ENCODE results near the gene ZBTB20.

Gene ZBTB20

DNA sequence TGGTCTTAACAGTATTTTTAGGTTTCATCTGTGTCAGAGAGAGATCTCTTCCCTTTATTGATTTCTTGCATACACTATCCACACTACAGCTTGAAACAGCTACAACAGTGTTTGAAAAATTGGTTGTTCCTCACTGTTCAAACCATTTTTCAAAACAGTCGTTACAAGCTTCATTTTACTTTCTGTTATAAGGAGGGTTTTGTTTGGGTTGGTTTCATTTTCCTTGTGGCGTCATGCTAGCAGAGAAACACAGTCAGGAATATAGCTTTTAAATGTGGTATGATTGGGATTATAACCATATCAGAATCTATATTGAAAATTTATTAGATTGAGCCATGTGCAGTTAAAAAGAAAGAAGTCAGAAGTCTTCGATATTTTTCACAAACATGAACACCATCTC lies 400.6 kb downstream of the ZBTB20 start:
- DNase-seq = no peak

DNA sequence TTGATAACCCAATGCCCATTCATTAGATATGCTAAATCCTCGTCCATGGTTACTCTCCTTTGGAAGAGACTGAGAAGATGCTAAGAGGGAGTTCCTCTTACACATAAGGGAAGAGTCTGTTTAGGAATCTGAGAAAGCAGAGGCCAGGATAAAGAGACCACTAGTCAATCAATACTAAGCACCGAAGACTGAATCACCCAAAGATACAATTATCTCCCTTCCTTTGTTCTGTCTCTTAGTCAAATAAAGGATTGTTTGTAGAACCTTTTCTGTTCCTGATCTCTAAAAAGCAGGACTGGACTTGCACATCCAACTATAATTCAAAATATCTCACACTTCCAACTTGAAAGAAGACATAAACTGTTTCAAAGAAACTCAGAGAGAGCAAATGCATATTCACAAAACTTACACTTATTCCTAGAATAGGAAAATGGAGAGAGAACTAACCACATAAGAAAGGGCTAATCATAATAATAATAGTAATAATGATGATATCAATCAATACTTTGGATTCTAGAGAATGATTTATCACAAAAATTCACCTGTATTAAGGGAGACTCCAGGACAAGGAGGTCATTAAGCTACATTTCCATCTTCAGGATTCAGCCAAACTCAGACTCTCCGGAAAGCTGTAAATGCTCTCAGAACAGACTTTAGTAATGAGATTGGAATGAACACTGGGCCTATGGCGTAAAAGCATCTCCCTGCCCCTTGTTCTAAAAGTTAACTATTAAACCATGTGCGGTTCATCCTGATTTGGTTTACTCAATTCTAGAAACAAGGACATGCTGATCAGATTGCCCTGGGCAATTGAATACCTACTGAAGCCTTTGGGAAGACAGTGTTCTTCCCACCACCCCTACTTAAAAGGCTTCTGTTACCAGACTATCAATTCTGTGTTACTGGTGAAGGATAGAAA lies 401.5 kb downstream of the ZBTB20 start:
- no peak for DNase-seq

DNA sequence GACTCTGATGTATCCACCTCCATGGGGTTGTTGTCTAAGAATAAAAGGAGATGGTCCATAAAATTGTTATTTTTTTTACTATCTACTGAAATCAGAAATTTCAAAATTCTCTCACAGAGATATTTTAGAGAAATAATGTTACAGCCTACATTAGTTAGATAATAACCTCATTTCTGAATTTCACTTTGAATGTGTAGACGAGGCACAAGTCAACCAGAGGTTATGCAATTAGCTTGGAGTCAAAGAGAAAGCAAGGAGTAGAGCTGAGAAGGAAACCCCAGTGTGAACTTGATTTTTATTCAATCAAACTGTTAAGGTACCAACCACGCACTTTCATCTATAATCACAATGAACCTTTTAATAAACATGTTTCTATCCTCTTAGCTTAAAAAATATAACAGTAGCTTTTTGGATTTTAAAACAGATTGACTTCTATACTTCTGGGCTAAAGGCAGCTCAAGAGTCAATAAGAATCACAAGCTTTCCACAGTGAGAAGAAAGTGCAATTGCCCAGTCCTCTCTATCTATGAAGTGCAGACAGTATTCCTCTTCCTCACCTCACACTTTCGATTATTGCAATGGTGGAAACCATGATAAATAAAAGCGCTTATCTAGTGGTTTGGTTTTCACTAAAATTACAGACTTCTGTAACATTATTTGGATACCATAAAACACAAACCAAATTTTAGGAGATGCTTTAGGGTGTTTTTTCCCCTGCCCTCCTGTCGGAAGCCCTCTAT lies 403.2 kb downstream of the ZBTB20 start:
- no peak for DNase-seq

DNA sequence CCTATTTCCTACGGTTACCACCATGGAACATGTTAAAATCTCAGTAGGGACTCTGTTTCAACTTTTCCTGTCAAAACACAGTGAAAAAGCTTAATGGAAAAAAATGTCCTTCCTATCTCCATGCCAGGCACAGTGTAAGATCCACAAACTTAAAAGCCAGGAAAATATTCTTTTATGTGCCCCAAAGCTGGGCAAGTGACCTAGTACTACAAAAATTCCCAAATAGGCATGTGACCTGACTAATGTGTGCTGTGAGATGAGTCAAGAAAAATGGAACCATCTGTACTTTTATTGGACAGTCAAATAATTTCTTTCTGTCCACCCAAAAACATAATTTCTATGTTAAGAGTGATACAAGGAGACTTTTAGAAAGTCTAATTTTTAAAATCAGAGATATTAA lies 406.0 kb downstream of the ZBTB20 start:
- no peak for DNase-seq

DNA sequence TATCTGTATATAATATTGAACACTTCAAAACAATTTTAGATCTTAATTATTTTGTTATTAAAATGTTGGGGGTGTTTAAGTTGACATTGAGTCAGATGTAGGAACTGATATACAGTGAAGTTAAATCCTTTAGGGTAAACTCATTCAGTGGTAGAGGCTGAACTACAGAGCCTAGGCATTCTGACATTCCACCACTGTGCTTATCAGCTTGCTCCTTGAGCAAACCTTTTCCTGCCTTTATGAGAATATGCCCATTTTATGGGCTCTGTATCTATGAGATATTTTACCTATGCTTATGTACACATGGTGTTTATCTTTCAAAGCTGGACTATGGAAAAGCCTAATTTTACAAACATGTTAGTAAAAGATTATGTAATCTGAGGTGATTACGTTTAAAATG lies 407.5 kb downstream of the ZBTB20 start:
- DNase-seq = no peak

DNA sequence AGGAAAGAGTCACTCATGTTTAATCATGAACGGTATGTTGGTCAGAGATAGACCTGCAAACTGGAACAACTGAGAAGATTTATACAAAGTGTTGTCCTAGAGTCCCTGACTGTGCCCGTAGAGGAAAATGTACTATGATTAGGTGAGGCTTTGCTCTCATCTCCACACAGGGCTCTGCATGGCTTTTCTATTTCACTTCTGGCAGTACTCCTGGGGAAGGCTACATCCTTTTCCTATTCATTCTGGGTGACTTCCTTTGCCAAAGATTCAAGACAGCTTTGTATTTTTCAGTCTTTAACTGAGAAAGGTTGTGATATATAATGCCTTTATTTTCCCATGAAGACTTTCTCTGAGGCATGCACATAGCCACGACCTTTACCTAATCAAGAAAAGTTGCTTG lies 414.7 kb downstream of the ZBTB20 start:
- DNase-seq = no peak

DNA sequence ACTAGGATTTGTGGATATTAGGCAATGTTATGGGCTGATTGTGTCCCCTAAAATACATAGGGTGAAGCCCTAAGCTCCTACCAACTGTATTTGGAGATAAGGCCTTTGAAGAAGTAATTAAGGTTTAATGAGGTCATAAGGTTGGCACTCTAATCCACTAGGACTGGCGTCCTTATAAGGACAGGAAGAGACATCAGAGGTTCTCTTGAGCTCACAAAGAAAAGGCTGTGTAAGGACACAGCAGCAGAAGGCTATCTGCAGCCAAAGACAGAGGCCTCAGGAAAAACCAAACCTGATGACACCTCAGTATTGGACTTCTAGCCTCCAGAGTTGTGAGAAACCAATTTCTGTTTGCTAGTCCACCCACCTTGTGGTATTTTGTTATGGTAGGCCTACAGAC lies 416.7 kb downstream of the ZBTB20 start:
- DNase-seq = no peak

DNA sequence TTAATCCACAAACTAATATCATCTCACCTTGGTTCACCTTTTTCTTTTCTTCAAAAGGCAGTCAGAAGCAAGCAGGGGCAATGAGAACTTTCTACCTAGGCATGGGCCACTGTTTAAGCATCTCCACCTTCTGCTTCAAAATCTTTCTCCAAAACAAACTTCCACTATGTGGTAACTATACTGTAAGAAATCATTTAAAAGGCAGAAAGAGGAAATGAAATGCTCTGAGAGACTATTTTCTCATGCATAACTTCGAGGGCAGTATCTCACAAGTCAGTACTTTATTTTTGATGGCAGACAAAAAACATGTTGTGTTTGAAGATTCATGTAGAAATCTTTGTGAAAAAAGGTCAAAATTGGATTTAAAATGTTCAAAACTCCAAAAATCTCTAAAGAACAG lies 419.7 kb downstream of the ZBTB20 start:
- no peak for DNase-seq

DNA sequence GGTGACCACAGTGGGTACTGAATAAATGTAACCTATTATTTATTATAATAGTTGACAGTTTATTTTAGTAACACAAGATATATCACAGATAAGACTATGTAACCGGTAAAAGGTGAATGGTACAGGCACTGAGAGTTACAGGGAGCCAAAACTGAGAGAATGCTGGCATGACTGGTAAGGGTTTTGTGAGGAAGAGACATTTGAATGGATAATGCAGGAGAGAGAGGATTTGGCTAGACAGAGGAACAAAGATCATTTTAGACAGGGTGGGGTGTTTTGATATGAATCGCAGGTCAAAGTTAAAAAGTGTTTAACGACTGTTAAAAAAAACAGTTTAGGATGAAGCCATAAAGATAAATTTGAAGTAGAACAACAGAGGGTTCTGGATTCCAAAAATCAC lies 421.1 kb downstream of the ZBTB20 start:
- no peak for DNase-seq

DNA sequence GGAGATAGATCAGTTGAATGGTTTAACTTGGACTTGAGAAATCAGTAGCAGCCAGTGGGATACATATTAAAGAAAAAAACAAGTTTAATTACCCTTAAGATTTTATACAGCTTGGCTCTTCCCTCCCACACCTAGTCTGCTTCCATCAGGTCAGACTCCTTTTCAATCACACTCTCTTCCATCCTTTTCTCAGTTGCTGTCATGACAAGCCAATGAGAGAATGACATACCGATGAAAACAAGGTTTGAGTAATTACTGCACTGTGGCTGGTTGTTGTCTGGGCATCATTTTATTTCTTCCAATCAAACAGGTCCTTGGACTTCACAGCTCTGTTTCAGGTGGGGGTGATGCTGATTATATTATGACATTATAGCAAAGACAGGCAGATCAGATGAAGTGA lies 424.6 kb downstream of the ZBTB20 start:
- no peak for DNase-seq

DNA sequence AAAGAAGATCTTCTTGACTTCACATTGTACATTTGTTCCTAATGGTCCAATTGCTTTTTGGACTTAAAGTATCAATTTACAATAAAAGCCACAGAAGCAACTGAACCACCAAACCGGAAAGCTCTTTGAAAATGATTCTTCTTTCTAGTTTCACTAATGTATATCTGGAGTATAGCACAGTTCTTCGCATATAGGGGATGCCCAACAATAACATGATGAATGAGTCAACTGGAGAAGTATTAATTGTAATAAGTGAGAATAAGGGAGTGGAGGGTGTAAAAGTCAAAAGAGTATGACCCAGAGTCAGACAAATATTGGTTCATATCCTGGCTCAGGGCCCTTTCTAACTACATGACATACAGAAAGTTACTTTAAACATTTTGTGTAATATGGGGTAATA lies 425.2 kb downstream of the ZBTB20 start:
- no peak for DNase-seq

DNA sequence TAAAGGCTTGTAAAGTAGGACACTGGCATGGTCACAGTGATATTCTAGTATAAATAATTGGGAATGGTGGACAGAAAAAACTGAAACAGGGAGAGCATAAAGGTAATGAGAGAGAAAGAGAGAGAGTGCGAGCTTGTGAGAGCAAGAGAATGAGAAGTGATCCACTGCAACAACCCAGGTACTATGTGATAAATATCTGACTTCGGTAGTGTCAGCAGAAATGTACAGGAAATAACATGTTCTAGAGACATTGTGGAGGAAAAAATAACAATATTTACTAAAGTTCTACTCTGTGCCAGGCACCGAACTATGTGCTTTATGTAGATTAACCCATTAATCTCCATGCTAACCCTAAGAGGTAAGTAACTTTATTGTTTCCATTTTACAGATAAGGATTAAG lies 425.9 kb downstream of the ZBTB20 start:
- no peak for DNase-seq

DNA sequence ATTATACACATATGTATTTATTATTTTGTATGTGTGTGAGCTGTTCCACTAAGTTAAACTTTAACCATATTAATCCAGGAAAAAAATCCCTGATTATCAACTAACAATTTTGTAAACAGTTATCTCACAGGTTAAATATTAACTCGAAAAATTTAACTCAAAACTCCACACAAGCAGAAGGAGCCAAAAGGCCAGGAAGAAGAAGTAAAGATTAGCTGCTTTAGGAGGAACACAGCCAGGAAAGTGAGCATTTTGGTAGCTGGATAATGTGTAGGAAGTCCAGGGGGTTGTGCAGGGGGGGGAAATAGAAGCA lies 428.2 kb downstream of the ZBTB20 start:
- no peak for DNase-seq

DNA sequence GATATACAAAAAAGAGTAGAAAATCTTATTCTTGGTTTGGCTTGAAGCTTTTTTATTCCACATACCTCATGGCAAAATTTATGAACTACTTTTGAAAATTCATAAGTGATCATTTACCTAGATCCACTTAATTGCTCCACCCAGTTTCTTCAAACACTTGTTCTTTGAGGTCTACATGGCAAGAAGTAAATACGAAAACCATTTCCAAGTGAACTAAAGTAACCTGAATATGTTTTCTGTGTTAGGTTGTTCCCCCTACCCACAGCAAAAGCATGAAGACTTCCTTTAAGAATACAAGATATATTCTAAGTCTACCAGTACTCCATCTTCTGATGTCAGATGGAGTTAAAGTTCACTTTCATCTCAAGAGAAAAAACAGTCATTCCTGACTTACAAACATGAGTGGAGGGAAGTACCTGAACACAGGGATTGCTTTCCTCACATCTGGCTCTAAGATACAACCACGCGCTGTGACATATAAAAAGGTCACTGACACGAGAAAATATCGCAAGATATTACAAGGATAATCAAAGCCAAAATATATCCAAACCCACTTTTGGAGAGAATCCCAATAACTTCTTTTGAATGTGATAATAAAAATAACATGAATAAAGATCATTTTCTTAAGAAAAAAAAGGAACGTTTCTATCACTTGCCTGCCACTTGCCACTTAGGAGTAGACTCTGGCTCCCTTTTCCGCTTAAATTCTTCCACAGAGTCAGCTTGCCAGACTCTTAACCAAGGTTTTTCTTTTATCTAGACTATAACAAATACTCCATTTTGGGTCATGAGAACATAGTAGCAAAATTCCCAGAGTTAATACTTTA lies 428.8 kb downstream of the ZBTB20 start:
- no peak for DNase-seq

DNA sequence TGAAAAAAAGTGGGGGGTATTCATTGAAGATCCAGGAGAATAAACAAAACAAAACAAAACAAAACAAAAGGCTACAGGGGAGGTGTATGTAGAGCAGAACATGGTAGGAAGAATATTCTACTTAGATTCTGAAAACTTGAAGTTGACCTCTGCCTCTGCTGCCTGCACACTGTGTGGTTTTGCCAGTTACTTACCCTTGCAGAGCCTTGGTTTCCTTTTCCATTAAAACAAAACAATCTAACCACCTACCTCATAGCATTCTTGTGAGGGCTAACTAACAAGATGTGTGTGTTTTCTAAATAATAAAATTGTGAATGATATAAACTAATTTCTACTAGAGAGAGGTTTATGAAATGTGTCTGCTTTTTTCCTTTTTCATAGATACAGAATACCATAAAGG lies 430.2 kb downstream of the ZBTB20 start:
- no peak for DNase-seq

DNA sequence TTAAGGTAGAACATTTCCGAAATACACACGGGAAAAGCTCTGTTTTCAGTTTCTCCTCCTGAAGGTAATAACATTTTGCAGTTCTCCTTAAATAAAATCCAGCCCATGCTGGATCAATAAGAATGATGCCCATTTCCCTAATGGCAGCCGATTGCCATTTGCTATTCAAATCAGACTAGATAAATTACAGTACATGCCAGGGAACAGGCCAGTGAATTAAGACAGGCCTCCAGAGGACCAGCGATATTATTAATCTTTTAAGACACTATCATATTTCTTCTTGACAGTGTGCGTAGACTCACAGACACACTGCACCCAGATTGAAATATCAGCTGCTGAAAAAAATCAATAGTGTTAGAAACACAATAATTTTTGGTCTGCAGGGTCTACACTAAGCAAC lies 431.0 kb downstream of the ZBTB20 start:
- DNase-seq = no peak

DNA sequence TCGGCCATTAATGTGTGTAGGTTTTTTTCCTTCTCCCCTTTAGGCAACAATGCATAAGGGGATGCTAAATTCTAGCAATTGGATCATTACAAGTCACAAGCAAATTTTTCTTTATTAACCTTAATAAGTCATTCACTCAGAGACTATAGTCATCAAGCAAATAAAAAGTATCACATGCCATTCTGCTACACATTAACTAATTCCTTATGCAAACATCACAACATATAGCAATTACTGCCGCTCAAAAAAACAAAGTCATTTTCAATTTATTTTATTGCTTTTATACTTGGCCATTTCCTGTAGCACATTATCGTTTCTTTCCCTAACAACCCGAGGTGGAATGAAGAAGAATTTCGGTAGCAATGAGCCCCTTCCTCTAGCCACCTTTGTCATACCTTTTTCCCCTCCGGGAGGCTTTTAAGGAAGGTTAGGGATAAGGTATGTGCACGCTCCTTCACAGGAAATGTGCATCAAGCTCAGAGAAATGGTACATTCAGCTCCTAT lies 432.1 kb downstream of the ZBTB20 start:
- no peak for DNase-seq

DNA sequence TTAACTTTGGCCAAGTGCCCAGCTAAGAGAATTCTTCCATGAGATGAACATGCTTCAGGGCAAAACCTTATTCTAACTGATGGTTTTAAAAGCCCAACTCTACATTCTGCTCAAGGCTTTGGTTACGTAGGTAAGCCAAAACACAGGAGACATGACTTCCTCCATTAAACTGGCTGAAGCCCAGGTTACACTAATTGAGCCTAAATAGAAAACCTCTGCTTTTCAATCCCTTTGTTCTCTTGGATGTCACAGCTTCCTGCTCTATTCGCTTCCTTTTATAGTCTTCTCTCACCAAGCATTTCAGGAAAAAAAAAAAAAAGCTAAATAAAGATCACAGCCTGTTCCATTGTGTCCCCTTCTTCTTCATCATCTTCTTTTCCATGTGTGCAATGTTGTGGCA lies 432.9 kb downstream of the ZBTB20 start:
- no peak for DNase-seq

DNA sequence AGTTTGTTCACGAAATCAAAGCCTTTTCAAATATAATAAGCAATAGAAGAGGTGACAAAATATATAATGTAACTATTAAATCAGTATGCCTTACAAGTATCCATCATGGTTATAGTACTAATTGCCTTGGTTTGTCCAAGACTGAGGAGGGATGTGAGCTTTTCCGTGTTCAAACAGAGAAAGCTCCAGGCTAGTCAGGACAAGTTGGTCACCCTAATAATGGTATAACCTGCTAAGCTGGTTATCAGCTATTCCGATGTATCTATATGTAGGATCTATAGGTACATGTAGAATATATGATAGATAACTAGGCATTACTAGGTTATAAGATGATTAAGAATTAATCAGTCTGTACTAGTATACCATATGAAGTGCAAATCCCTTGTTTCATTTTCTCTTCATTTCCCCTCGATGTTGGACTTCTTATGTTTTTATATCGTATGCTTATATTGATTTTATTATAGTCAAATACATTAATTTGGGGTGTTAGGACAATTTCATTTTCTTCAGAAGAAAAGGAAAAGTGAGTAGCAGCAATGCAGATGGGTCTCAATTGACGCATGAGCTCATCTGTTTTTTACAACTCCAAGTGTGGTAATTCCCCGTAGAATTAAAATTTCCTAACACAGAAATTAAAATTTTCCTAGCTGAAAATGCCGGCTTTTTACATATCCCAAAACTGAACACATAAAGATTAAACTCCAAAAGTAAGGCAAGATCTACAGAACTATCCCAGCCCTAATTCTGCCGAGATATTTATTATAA lies 434.2 kb downstream of the ZBTB20 start:
- no peak for DNase-seq

DNA sequence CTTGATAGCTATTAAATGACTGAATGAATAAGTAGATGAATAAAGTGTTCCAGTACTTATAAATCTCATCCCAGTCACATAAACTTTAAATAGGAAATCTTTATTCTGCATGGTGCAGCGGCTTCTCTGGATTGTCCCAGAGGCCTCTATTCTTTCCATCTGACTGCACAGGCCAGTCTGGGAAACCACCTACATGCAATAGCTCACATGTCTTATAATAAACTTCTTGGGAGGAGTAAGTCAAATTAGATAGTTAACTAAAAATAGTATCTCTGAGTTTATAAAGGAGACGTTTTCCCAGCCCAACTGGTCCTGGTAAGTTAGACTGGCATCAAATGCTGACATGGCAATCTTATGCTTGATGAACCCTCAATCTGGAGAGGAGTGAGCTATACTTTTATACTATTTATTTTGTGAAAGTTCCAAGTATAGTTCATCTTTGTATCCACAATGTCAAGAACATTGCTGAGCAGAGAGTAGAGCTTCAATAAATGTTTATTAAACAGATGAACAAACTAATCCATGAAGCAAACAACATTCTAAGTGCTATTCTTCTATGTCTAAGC lies 435.7 kb downstream of the ZBTB20 start:
- DNase-seq = no peak

DNA sequence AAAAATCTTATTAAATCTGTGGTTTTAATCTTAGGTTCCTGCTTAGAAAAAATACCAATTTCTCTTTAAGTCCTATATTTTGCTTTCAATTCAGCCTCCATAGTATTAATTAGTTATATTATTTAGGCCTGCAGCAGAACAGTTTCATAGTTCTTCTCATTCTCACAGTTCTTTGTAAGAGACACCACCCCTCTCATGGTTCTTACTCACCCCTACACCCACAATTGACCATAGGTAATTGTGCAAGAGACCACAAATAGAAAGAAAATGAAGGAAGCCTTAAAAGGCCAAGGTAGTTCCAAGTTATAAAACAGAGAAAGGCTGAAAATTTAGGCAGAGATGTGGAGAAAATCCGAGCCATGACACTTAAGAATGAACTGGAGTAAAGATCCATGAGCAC lies 438.0 kb downstream of the ZBTB20 start:
- DNase-seq = no peak

DNA sequence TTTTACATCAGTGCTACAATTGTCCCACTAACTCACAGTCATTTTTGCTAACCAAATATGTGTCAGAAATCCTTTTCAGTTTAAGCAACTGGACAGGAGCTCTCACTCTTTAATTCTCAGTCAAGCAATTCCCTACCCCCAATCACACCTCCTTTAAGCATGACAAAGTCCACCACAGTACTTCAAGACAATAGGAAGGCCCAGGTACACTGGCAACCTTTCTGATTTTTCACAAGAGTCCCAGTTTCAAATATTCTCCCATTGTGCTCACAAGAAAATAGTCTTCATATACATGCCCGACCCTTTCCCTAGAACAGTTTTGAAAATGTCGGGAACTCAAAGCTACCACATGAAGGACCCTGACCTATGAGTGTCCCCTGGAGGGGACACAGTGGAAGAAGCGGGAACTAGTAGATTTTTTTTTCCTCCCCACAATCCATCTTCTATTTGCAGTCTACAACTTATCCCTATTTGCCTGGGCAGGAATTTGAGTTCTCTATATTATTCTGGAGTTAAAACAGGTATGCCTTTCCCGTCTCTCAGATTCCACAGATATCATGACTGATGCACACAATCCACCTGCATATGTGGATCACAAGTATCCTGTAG lies 439.7 kb downstream of the ZBTB20 start:
- no peak for DNase-seq
